GM12801 (cell line): ENCODE measurements around the gene EFNA5.

Experiments used
- TF ChIP-seq, protein P1 (sequence below): IDR thresholded peaks from one replicate; pipeline ENCODE4 v1.5.1; 2011; ENCODE audit warnings: control low read depth; ENCODE audit not compliant: insufficient read length; ENCODE audit errors: extremely low read depth

EFNA5 gene

DNA sequence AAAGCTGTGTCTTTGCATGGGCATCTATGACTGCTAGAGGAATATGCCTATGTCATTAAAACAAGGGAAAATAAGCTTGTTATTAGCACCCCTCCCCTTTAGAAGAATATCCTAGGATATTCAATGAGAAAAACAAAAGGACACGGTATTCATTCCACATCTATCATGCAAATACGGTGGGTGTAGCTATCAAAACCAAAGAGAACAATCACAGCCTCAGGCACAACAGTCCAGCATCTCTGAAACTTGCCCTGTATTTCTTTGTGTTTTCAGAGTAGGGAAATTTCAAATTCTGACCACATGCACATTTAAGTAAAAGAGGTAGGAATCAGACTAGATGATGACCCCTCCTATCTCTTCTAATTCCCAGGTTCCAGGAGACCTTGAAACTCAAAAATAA lies 209.9 kb downstream of the EFNA5 start:
- TF ChIP-seq, protein P1, sequence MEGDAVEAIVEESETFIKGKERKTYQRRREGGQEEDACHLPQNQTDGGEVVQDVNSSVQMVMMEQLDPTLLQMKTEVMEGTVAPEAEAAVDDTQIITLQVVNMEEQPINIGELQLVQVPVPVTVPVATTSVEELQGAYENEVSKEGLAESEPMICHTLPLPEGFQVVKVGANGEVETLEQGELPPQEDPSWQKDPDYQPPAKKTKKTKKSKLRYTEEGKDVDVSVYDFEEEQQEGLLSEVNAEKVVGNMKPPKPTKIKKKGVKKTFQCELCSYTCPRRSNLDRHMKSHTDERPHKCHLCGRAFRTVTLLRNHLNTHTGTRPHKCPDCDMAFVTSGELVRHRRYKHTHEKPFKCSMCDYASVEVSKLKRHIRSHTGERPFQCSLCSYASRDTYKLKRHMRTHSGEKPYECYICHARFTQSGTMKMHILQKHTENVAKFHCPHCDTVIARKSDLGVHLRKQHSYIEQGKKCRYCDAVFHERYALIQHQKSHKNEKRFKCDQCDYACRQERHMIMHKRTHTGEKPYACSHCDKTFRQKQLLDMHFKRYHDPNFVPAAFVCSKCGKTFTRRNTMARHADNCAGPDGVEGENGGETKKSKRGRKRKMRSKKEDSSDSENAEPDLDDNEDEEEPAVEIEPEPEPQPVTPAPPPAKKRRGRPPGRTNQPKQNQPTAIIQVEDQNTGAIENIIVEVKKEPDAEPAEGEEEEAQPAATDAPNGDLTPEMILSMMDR: no peak

DNA sequence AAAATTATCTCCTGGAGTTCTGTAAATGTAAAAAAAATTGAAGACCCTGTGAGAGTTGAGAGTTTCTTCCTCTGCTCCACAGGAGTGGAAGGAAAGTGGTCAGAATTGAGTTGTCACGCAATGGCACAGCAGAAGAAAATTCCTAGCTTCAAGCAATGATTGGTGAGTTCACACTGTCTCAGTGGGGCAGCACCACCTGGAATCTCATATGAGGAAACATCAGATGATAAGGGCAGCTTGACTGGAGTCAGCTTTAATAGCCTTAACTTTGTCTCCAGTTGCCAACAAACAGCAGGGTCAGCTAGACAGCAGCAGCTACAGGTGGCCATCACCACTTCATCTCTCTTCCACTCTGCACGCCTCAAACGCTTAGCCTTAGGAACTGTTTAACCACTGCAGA lies 211.1 kb downstream of the EFNA5 start:
- TF ChIP-seq, protein P1: no peak

DNA sequence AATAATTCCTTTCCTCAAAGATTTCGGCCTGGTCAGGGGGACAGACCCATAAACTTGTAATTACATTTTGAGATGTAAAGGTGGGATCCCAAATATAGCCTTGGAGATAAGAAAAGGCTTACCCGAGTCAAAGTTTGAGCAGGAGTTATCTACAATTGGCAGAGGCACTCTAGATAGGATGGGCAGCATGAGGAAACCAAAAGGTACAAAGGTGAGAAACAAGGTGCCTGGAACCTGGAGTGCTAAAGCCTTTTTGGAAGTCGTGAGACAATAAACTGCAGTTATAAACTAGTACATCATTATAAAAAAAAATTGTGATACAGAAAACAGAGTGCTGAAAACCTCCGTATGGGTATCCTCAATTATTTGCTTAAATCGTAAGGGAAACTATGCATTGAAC lies 212.4 kb downstream of the EFNA5 start:
- TF ChIP-seq, protein P1: no peak

DNA sequence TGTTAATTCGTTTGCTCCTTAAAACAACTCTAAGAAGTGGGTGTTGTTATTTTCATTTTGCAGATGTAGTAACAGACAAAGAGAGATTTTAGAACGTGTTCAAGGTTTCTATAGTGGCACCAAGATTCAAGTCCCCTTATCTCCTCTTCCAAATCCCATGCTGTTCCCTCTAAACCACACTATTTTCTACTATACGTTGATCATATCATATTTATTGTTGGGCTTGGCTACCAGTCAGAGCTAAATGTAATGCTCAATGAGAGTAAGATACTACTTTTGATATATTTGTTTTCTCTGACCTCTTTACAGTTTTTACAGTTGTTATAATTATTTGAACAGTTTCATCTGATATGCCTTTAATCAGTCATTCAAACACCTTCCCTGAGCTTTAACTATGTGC lies 212.9 kb downstream of the EFNA5 start:
- TF ChIP-seq, protein P1: no peak

DNA sequence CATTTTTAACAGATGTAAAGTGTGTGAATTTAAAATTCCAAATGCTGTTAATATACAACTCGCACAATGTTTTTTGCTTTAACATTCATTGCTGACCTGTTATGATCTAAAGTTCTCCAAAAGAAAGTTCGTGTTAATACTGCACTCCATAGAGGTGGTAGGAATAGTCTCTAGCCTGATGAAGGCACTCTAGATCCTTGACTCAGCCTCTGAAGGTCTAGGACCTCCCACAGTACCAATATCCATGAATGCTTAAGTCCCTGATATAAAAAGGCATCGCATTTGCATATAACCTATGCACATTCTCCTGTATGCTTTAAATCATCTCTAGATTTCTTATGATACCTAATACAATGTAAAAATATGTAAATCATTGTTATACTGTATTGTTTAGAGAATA lies 213.6 kb downstream of the EFNA5 start:
- TF ChIP-seq, protein P1: no peak

DNA sequence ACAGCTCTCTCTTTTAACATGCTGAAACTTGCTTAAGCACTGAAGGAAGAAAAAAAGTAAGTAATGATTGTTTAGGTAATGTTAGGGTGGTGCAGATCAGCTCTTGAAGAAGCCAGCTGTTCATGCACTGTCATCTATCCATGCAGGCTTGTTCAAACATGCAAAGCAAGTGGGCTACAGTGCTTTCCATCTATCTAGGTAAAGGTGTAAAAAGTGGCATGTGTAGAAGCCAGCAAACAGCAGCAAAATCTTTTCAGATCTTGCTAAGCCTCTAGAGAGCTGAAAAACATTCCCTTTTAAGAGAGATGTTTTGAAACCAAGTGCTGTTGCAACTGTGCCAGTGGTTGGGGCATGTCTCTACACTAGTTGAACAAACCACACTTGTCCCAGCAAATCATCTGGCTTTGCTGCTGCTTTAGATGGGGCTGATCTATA lies 214.4 kb downstream of the EFNA5 start:
- TF ChIP-seq, protein P1: no peak

DNA sequence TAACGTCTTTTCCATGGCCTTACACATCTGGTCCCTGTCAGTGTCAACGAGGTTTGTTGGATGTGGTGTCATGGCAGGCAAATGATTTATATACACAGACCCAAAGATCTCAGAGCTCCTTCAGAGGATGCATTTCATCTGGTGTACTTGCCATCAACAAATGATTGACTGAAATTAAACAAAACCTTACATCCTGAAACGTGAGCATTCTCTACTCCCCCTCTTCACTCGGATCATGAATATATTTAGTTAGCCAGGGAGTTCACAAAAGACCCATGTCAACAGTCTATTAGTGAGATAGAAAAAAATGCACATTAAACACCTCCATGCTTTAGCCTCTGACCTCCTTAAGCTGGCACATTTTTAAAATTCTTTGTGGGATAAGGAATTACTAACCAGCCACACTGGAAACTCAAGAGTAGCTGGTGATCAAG lies 215.6 kb downstream of the EFNA5 start:
- TF ChIP-seq, protein P1: no peak

DNA sequence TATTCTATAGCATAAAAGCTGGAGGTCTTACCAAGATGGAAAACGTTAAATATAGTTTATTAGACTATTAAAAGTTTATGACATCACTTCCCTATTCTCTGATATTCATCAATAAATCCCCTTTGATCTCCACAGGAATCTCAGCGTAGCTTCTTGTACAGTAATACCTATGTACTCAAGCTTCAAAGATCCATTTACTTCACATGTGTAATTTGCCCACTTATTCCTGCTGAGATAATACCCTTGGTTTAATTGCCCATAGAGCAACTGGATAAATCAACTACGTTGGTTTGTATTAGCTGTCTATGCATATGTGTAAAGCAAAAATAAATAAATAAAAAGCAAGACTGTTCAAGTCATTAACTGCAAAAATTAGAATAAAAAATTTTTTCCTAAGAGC lies 219.7 kb downstream of the EFNA5 start:
- TF ChIP-seq, protein P1: no peak
